GM18507 (cell line): ENCODE results near the gene NPY5R.
A peak's percentile ranks its signal among the peaks of the same experiment; 100 is the strongest.

Source experiments
- DNase-seq: peaks from one replicate; pipeline ENCODE4 v3.0.0; 2011; ENCODE audit warnings: low read depth; ENCODE audit not compliant: insufficient read length; ENCODE audit errors: extremely low spot score
- FAIRE-seq: peaks from 2 replicates; lab custom pipeline; 2011; peaks lifted over from hg19 to GRCh38; lab: Jason Lieb, UNC

NPY5R gene

DNA sequence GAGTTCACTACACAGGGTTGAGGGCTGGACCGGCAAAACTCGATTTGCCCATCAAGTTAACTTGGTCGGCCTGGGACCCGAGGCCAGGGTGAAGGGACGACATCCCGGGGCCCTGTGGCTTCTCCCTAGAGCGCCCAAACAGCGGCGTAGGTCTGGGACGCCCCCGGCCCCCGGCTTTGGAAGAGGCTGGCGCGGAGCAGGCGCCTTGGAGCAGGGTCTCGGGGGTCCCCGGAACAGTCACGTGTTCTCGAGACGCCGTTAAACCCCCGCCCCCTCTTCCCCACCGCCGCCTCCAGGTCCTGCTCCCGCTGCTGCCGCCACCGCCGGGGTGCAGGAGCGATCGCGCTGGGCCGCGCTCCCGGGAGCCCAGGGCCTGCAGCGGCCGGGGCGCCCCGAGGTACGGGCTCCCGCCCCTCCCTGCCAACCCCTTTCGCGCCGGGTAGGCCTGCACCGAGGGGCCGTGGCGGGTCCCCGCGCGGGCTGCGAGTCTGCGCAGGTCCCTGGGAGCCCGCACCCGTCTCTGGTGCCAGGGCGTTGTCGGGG is at the start of gene NPY5R:
Gene NPY5R, plus strand, starts transcription at position 289 of the 543 bp plus-strand sequence. CDS start 6,382 bp downstream, outside the sequence.
- DNase-seq: no peak
- no peak for FAIRE-seq

DNA sequence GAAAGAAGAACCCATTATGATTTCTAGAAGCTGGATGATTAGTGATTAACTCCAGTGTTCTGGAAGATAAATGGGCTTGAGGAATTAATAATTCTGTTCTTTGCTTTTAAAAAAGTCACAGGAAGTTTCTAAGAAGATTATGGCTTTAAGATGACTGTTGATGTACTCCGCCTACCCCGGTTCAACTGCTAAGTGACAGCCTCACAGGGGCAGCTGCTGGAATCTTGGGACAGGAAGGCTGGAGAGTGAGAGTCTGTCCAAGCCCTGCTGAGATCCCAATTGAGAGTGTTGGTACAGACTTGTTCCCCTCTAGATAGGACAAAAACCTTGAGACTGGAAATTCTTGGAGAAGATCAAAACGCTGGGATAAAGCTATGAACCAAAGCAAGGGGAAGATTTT is 48.6 kb upstream of the NPY5R start:
- DNase-seq (no peak), FAIRE-seq (no peak)

DNA sequence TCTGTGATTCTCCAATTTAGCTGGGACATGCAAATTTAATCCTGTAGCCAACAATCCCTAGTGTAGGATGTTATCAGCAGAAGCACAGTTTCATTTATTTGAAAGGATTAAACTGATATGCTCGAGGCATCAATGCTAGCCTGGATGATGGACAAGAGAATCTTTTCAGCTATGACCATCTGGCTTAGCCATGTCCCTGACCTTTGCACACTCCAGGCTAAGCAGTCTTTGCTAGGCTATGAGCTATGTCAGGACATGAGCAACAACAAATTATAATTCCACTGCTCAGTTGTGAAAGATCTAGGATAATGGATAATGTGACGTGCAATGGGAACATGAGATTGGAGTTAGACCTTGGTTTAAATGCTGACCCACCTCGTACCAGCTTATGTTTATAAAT is 43.2 kb upstream of the NPY5R start:
- DNase-seq: no peak
- no peak for FAIRE-seq

DNA sequence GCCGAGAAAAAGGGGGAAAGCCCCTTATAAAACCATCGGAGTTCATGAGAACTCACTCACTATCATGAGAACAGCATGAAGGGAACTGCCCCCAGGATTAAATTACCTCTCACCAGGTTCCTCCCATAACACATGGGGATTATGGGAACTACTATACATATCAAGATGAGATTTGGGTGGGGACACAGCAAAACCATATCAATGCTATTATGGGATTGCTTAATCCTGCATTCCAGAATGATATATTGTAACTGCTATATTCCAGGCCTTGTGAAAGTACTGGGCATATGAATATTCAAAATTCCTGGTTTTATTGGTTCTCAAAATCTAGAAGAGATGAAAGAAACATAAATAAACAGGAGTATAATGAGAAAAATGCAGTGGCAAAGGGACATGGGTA is 40.6 kb upstream of the NPY5R start:
- no peak for DNase-seq
- FAIRE-seq: no peak

DNA sequence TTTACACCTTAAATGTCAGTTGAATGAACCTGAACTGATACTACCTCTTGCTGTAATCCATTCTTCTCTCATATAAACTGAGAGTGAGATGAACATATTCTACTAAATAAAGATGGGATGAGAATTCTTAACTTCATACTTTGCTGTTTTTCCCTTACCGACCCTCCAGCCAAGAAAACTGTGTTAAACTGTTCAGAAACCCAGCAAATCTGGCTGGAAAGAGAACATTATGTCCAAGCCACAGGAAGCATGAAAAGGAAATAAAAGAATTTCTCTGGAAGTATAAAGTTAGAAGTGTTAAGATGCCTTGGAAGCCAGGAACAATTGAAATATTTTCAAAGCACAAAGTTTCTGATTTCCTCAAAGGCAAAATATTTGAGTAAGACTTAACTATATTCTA is 34.2 kb upstream of the NPY5R start:
- no peak for FAIRE-seq
- no peak for DNase-seq

DNA sequence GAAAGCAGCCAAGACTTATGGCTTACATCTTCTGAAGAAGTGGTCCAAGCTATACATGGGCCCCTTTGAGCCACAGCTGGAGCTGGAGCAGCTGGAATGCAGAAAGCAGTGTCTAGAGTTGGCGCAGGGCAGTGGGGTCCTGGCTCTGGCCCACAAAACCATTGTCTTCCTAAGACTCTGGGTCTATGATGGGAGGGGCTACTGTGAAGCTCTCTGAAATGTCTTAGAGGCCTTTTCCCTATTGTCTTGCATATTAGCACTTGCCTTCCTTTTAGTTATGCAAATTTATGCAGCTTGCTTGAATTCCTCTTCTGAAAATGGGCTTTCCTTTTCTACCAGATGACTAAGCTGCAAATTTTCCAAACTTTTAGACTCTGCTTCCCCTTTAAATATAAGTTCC is 26.6 kb upstream of the NPY5R start:
- DNase-seq (no peak), FAIRE-seq (no peak)

DNA sequence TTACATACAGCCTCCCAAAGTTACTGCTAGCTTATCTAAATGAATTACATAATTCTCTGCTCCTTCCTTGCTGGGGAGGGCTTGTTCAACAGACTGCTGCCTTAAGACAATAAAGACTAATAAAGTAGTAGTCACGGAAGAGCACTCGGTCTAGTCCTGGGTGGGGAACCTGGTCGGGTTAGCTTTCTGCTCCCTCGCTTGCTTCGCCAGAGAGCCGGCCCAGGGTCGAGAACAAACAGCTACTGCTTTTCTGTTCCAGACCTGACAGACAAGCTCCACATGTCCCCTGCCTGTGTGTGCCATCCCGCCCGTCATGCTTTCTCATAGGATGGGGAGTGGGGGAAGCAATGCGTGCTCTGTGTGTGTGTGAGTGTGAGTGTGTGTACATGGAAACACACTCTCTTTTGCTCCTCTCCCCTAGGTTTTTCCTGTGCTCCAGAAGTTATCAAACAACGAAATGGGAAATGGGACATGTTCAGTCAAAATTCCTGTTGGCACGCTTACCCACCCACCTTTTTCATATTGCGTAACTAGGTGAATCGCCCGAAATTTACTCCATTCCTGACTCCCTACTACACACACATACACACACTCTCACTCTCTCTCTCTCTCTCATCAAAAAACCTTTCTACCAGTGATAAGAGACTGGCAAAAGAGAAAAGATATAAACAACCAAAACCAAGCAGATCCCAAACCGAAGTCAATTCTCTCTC is 12.6 kb upstream of the NPY5R start:
- no peak for DNase-seq
- FAIRE-seq: no peak

DNA sequence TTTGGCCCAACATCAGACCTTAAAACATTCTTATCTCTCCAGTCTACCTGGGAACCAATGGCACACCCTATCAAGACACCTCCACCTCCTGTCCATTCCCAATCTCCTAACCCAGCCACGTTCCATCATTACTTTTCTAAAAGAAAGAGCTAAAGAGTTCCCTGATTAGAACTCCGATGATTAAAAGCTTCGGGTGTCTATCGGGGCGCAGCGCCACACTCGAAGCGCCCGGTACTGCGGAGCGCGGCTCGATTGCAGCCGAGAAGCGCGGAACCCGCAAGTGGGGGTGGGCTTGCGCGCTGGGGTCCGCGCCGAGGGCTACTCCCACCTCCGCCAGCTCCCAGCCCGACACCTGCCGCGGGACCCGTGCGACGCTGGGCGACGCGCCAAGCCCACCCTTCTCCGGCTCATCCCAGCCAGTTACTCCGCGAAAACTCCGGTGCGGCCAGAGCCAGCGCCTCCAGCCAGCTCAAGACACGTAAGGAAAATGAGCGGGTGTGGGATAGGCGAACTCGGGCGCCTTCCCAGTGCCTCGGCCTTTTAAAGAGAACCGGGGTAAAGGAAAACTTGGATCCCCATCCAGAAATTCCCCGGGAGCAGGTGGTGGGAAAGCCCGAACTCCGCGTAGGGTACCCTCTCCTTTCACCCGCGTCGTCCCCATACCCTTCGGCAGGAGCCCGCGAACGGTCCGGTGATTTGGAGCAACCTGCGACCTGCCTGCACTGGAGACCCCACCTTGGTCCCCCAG is 11.9 kb upstream of the NPY5R start:
- no peak for DNase-seq
- FAIRE-seq: no peak

DNA sequence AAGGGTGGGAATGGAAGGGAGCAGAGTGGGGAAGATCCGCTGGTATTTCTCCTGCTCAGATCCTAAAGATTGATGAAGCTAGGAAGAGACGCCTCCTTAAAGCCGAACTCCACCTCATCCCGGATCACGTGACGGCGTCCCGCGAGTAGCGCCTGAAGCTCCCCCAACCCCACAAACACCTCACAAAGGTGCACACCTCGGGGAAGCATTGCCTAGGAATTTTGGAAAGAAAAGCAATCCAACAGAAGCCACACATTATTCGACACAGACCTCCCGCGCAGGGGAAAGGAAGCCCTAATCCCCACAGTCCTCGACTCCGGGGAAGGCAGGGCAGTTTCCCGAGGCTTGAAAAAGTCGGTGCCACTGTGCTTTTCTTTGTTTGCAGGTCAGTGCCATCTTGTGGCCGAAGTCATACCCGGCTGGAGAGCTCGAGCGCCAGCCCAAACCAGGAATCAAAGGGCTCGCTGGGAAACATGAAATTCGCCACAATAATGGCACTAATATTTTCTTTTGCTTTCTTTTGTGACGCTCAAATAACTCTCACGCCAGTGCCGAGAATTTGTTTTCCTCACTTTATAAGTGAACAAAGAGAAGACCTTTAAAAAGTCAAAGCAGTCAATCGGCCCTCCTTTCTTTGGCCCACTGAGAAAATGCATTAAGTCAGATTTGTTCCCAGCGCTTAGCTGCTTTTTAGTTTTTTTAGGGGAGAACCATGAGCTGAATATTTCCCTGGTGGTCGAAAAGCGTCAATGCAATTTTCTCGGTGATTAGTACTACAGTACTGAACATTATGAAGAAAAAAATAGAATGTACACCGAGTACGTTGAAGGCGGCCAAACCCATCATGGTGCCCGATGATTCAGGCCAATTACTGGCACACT is 10.9 kb upstream of the NPY5R start, which contains the start of gene NPY1R:
Gene NPY1R, minus strand, starts transcription at position 71 of the 881 bp plus-strand sequence. CDS start 6,042 bp downstream, outside the sequence.
- FAIRE-seq (peak; percentile 54), DNase-seq (peak; percentile 23)

DNA sequence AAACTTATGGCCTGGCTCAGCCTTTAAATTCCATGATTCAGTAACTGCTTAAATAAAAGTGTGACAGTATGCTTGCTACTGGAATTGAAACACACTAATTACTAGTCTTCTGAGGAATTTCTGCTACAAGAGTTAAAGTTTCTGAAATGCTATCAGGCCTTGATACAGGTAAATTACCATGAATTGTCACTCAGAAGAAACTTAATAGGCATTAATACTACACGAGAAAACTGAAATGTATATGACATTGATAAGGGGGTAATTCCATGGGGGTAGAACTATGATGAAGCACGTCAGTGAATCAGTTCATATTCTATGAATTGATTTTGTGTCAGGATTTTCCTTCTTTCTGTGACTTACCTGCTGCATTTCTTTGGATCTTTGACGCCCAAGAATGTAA is 8.3 kb upstream of the NPY5R start:
- no peak for FAIRE-seq
- DNase-seq: no peak

DNA sequence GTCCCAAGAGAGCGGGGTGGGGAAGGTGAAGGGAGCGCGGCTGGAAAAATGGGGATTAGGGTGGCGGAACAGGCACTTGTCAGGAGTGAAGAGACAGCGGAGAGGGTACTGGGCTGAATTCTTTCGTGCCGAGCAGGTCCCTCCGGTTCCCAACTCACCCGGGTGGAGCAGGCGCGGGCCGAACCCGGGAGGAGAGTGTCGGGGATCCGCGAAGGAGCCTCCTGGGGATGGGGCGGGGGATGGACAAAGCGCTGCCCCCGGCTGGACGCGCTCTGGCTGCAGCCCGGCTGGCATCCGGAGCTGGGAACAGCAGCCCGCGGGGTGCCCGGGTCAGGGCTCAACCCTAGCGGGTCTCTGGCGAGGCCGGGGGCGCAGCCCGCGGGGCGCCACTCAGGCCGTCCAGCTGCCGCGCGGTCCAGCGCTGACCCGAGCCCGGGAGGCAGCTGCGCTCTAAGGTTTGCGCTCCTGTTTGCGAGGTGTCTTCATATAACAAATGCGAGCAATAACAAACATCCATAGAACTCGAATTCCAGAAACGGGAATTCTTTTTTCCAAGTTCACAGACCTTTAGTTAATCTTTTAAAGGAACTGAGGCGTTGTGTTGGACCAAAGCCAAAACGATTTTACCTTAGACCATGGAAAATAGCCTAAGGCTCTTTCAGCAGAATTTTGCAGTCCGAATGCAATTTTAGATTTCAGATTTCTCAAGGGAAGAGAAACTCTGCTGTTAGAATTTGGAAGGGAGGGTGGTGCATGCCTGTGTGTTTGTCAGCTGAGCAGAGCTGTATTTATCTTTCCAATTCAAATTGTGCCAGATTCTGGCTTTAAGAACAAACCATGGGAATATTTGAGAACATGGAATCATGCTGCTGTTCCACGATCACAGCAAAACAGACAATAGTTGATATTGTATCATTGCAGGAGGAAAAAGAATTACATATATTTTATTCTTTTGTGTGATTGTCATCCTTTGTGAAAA is 744 bp downstream of the NPY5R start:
- FAIRE-seq (no peak), DNase-seq (no peak)

DNA sequence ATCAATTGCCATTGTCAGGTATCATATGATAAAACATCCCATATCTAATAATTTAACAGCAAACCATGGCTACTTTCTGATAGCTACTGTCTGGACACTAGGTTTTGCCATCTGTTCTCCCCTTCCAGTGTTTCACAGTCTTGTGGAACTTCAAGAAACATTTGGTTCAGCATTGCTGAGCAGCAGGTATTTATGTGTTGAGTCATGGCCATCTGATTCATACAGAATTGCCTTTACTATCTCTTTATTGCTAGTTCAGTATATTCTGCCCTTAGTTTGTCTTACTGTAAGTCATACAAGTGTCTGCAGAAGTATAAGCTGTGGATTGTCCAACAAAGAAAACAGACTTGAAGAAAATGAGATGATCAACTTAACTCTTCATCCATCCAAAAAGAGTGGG is 7.0 kb downstream of the NPY5R start:
- DNase-seq (no peak), FAIRE-seq (no peak)

DNA sequence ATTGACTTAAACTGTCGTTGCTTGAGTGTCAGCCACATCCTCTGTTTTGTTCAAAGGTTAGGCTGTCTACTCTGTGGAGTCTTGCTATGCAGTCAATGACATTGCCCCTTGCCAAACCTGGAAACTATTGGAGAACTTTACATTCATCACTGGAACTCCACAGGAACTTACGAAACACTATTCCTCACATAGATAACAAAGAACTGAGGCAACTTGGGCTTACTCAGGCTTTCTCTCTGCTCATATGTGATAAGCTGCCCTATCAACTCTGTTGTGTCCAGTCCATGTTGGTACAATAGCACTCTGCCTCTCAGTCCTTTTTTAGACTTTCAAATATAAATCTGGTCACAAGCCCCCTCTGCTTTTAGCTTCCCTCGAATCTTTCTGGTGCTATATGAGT is 9.4 kb downstream of the NPY5R start:
- DNase-seq (no peak), FAIRE-seq (no peak)

DNA sequence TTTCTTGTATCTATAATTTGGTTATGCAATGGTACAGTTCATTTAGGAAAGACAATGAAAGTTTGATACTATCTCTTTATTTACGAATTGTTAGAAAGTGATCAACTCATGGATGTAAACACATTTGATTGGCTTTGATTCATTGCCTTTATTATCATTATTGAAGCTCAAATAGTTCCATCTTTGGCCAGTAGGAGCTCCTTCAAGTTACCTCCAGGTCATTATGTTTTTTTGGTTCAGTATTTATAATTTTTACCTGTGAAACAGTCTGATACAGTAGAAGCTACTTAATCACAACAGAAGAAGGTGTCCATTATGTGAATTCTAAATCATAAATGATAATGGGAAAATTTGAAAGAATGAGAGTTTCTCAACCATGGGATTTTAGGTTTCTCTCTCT is 12.4 kb downstream of the NPY5R start:
- no peak for DNase-seq
- no peak for FAIRE-seq

DNA sequence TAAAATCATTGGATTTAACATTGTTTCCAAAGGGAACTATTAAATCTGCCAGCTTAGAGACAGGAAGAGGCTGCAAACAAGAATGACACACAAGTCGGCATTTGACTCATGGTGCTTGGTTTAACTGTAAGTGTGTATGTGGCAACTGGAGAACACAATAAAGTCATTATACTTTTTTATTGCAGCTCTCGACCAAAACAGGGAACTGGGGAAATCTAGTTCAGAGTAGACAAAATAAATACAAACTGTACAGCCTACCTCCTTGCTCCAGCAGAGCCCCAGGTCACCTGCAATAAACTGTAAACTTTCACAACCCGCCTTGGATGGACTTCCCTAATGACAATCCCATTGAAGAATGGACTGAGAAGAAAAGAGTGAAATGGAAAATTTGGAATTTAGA is 24.0 kb downstream of the NPY5R start:
- no peak for FAIRE-seq

DNA sequence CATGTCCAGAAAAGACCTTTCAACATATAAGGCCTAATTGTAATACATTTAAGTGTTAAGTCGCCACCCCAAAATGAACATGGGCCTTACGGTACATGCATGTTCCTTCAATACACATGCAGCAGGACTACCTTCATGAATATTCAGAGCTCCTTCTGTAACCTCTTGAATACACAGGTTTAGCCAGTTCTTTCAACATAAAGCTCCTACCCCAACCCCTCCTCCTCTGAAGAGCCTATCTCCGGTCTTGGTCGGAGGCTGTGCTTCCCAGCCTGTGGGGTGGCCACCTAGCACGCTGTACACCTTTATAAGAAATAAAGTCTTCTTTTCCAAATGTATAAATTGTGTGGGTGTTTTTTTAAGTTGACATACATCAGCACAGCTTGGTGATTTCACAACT is 28.3 kb downstream of the NPY5R start:
- FAIRE-seq (no peak), DNase-seq (no peak)

More for the DNA sequence above, 24.0 kb downstream of the NPY5R start:
- no peak for DNase-seq

DNA sequence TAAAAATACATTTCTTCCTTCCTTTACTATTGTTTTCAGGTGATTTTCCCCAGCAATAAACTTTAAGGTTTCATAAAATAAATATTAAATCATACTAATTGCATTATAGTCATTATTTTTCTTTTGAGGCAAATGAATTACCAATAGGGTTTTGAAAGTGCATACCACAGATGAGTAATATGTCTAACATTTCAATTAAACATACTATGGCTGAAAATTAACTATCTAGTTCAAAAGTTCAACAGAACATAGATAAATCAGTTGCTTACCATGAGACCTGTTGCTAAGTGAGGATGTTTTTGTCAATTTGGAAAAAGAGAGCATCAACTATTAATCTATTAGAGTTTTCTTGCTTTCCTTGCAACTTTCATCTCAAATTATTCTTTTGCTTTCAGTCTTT is 35.0 kb downstream of the NPY5R start:
- no peak for FAIRE-seq
- no peak for DNase-seq

DNA sequence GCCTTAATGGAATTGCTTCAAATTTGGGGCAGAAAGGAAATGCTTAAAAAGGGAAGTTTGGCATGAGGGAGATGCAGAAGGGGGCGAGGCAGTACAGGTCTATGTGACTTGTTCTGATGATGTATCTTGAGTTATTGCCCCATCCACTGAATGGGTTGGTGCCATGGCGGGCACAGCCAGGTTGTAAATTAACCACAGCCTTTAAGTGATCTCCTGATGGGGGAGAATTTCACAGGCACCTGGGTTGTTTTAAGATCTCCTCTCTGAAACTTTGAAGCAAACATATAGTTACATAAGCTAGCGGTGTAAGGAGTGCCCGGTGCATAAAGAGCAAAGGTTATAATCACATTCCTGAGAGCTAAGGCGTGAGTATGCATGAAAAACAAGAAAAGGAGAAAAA is 37.0 kb downstream of the NPY5R start:
- FAIRE-seq (no peak), DNase-seq (no peak)
